NCI-H2227 (cell line): Measurements from ENCODE around the gene ANKRD60.

Experiments used
- DNase-seq: peaks from one replicate; lab custom pipeline; 2025; ENCODE audit not compliant: unreplicated experiment; lab: John Stamatoyannopoulos, UW

ANKRD60 gene, protein sequence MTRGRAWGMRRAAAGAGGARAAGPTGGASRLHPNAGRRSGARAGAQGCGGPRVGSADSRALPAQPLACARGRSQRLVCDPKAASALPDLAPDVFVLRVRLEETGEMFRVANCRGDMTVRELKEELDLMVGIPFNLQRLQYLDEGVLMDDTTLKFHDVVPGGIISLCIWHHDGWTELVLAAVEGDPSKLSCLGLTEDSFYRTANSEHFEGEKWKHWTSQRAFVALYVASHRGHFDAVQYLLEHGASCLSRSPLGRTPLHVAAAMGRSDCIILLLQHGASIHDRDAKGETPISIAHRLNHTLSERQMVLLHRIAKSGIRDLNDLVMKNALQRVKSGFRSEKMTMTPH

DNA sequence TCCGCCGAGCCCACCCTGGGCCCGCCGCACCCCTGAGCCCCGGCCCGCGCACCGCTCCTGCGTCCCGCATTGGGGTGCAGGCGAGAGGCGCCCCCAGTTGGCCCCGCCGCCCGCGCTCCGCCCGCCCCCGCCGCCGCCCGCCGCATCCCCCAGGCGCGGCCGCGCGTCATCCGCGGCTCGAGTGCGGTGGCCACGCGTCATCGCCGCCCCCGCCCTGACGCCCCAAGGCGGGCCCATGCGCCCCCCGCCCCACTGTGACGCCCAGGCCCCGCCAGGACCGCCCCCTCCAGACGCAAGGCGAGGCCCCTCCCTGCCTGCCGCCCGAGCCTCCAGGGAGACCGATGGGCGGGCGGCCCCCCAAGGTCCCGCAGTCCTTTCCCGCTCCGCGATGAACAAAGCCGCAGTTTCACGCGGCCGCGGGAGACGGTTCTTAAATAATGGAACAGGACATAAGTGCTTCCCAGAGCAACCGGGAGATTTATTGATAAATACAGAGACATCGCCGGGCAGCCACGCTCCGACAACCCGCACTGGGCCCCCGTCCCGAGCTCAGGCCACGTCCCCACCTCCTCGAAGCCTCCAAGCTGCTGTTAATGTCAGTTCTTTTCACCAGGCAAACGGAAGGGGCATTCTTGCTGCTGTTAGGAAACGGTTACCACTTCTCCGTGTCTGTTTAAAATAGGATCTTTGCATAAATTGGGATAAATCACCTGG lies at the start of gene ANKRD60:
Gene ANKRD60, minus strand, starts transcription at position 170 of the 714 bp plus-strand sequence. Its CDS starts 0 bp downstream, at position 170.
- DNase-seq = peak; percentile 76

GRCh38 chr20:58277578-58278472 lies 49.4 kb upstream of the ANKRD60 start:
- DNase-seq = no peak

- DNase-seq = no peak
Measured at GRCh38 chr20:58277107-58277506, 48.7 kb upstream of the ANKRD60 start.

DNA sequence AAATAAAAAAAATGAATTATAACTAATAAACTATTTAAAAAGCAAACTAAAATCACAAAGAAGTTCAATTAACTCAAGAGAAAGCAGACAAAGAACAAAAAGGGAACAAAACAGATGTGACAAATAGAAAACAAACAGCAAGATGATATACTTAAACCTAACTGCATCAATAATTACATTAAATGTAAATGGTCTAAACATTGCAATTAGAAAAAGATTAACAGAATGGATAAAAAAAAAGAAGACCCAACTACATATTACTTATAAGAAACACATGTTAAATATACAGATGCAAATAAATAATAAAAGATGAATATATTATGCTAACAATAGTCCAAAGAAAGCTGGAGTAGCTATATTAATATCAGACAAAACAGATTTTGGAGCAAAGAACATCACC lies 45.9 kb upstream of the ANKRD60 start:
- DNase-seq = no peak

DNA sequence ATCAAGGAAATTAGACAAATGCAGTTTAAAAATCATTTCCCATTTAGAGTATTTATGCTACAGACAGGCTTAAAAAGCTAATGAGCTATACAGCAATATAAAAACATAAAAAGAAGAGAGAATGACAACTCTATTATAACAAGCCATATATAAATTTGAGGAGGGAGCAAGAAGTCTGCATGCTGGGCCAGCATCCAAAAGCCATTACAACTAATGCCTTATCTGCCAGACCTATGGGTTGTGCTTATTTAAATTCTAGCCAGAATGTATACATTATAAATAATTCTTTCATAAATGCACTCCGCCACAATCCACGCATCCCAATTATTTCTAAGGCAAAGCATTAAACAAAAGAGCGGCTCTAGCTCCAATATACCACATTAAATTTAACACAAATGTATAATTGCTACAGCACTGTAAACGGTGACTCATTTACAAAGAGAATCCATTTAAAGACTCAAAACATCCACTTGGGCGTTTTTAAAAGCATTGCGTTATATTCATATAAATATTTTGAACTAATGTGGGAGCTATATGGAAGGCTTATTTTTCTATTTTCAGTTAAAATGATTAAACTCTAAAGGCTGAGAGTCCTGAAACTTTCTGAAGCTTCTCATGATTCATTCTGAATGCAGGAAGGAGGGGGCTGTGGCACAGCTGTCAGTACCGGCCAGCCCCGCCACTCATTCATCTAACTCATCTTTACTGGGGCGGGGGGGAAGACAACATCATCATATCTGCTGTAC lies 43.3 kb upstream of the ANKRD60 start:
- no peak for DNase-seq

DNA sequence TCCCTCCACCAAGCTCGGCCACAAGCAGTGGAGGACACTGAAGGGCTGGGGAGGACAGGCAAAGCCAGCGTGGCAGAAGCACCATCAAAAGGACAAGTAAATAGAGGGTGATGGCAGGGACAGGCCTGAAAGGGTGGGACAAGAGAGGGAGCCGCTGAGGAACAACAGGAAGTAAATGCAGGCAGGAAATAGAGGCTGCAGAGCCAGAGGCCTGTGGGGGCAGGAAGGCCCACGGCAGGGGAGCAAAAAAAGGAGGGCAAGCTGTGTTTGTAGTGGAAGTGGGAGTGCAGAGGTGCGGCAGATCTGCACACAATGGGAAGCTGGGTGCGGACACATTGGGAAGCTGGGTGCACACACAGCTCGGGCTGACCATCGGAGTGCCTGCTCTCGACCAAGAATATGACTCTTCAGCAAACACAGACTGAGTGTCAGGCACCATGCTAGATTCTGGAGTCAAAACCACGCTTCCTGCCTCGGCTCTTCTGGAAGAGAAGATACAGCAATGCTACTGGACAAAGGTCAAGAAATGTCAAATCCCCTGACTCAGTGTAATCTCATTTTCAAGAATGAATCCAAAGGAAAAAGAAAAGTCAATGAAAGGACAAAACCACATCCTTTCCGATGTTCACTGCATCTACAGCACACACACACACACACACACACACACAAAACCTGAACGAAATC lies 40.6 kb upstream of the ANKRD60 start:
- no peak for DNase-seq

DNA sequence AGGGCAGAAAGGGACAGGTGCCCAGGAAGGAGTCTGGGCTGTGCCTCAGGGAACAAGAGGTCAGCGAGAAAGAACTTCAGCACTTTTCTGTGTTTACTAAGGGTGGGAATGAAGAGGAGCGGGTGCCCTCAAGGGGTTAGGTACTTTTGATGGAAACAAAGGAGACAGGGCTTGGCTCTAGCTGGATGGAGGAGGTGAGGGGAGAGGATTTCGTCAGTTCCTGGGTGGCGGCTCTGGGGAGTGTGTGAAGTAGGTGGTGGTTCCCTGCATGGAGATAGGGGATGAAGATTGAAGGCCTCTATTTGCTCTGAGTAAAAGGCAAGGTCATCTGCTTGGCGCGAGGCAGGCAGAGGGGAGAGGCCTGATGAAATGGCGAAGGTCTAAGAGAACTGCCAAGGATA lies 40.0 kb upstream of the ANKRD60 start:
- no peak for DNase-seq

GRCh38 chr20:58267389-58268215 lies 39.1 kb upstream of the ANKRD60 start:
- DNase-seq = no peak

DNA sequence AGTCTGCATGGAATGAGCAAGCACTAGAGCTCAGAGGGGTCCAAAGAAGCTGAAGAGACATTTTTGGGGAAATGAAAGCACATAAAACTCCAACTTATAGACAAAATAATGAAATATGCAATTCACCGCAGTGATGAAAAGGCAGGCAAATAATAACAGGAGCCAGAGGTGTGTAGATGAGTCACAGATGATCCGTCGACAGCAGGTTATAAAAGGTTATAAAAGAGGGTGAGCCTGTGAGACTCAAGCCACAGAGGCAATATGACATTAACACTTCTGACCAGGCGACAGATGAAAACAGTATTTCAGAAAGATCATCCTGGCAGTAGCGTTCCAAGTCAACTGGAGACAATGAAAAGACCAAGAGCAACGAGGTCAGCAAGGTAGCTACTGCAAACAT lies 35.8 kb upstream of the ANKRD60 start:
- no peak for DNase-seq

DNA sequence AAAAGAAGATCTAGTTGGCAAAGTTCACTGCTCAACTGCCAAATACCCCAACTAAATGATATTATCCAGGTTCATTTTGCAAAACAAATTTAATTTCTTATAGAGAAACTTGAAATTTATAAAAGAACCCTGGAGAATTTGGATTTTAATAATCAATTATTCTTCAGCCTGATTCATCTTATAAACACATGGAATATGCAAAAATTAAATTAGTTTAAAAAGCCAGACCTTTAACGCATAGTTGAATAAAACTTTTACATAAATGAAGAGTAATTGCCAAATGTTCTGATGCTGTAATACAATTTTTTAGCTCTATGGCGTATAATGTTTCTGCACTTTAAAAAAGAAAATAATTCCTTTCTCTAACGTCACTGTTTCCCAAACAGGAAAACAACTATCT lies 33.2 kb upstream of the ANKRD60 start:
- DNase-seq = no peak

DNA sequence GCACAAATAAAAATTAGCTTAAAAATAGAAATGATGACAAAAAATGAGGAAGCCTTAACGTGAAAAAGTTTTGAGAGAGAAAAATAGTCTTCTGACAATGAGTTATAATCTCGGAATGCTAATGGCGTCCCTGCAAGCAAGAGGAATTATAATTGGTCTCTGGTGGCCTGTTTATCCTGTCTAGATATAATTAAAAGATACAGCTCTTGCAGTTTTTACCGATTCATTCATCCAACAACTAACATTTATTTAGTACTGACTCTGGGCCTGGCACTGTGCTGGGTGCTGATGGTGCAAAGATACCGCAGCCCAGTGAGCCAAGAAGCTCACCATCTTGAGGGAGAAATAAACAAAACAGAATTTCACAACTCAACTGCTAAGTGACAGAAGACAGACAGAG lies 31.6 kb upstream of the ANKRD60 start:
- no peak for DNase-seq

DNA sequence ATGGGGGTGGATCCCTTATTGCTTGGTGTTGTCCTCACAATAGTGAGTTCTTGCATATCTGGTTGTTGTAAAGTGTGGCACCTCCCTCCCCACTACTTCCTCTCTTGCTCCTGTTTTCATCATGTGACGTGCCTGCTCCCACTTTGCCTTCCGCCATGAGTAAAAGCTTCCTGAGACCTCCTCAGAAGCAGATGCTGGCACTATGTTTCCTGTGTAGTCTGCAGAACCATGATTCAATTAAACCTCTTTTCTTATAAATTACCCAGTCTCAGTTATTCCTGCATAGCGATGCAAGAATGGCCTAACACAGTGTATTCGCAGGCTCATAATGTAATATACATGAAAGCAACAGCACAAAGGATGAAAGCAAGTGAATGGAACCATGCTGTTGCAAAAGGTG lies 28.4 kb upstream of the ANKRD60 start:
- no peak for DNase-seq

DNA sequence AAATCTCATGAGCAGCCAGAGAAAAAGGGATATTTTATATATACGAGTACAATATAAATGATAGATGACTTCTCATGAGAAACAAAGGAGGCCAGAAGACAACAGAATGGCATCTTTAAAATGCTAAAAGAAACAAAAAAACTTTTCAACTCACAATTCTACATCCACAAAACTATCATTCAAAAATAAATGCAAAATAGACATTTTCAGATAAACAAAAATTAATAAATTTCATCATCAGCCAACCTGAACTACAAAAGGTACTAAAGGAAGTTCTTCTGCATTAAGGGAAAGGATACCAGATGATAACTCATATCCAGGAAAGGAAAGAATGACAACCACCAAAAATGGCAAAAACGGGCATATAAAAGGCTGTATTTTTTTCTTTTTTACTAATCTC lies 27.9 kb upstream of the ANKRD60 start:
- DNase-seq = no peak

DNA sequence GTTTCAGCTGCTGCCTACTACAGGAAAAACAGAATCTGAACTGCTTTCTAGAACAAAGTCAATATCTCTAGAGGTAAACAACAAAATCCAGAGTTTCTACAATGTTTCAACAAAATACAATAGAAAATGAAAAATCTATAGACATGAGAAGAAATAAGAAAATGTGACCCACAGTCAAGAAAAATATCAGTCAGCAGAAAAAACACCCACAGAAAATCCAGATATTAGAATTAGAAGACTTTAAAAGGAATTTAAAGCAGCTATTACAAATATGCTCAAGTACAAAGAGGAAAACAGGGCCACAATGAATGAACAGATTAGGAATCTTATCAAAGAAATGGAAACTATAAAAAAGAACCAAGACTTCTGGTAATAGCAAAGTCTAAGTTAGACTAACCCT lies 26.4 kb upstream of the ANKRD60 start:
- no peak for DNase-seq

DNA sequence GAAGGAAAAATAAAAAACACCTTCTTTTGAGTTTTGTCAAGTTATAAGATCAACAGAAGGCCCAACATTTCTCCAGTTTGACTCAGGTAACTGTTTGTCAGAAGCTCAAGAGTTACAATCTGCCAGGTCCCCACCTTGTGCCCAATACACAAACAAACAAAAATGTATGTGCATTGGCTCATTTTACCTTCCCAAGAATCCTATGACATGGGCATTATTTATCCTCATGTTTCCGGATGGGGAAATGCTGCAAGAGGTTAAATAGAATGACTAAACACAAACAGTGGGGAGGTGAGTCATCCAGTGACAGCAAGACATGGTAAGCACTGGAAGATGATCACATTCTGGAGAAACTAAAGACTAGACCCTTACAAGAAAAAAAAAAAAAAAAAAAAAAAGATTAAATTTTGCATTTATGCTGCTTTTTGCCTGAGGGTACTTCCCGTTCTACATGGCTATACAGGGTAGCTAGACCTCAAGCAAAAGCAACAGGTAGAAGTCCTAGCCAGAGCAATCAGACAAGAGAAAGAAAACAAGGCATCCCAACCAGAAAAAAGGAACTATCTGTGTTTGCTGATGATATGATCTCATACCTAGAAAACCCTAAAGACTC lies 23.6 kb upstream of the ANKRD60 start:
- DNase-seq = no peak

DNA sequence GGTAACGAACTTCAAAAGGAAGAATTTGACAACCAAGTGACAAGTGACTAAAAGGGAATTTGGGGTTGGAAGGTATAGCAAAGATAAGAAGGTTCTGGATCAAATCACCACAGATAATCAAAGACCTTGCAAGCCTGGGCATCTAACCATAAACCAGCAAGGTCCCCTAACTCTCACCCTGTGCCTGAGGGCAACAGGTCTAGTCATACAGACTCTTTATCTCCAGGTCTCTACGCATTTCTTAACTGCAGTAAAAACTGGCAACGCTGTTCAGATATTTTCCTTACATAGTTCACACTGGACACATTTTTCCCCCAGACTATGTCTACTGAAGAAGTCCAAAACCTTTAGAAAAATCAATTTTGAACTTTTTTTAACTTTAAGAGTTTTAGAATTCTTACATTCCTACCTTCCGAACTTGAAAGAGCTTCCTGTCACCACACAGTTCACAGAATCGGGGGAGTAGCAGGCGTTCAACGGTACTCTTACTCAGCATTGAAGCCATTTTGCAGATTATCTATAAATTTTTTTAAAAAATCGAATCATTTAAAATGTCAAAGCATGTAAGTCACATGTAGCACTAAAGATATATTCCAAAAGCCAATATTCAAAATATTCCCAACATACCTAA lies 23.0 kb upstream of the ANKRD60 start:
- DNase-seq = no peak

- peak; percentile 20 for DNase-seq
Measured at GRCh38 chr20:58246346-58246745, 17.9 kb upstream of the ANKRD60 start.

- DNase-seq = no peak
Measured at GRCh38 chr20:58245931-58246330, 17.5 kb upstream of the ANKRD60 start.
